H1 (cell line): Measurements from ENCODE around the gene PPID. TPM values are rescaled to one million over a fixed set of nuclear protein-coding genes. Genes with fewer than 3 reads are reported as not detected.

ENCODE experiments used
- BACH1 ChIP-seq: IDR thresholded peaks from 2 replicates; pipeline ENCODE4 v1.6.1; 2012; ENCODE audit warnings: low read length, improper control_type of control experiment
- CEBPB ChIP-seq: IDR thresholded peaks from 2 replicates; pipeline ENCODE4 v1.6.1; 2012; ENCODE audit warnings: low read depth, low read length
- EP300 ChIP-seq, 2 experiments: IDR thresholded peaks; 1 replicate in 1 of 2; 2 replicates in 1 of 2; pipeline ENCODE4 v1.6.1; 2011 to 2012; ENCODE audit warnings: low read depth in 2 of 2, low read length in 2 of 2, mild to moderate bottlenecking in 2 of 2, borderline replicate concordance in 1 of 2, inconsistent platforms in 1 of 2, moderate library complexity in 1 of 2
- HDAC2 ChIP-seq, 2 experiments: fragments of 300-600 bp in 1 of 2; sonication (generic) in 1 of 2; IDR thresholded peaks; 2 replicates each; pipeline ENCODE4 v1.6.1; 2011 to 2012; ENCODE audit warnings: low read depth in 2 of 2, low read length in 2 of 2, mild to moderate bottlenecking in 2 of 2, moderate library complexity in 2 of 2, borderline replicate concordance in 1 of 2, inconsistent platforms in 1 of 2
- KDM4A ChIP-seq: IDR thresholded peaks from one replicate; pipeline ENCODE4 v1.7.1; 2012; ENCODE audit warnings: low read depth, mild to moderate bottlenecking, moderate library complexity, low read length, inconsistent platforms; ENCODE audit not compliant: severe bottlenecking
- KDM5A ChIP-seq: fragments of 200-600 bp; IDR thresholded peaks from 2 replicates; pipeline ENCODE4 v1.7.1; 2012; ENCODE audit warnings: mild to moderate bottlenecking, low read length, inconsistent platforms, mixed read lengths
- PHF8 ChIP-seq: fragments of 200-600 bp; sonication (generic); conservative IDR thresholded peaks from 2 replicates; pipeline ENCODE4 v1.7.1; 2012; ENCODE audit warnings: low read depth, mild to moderate bottlenecking, inconsistent platforms, low read length, moderate library complexity
- RBBP5 ChIP-seq: IDR thresholded peaks from 2 replicates; pipeline ENCODE4 v1.7.1; 2012; ENCODE audit warnings: low read depth, mild to moderate bottlenecking, inconsistent platforms, low read length, moderate library complexity, borderline replicate concordance
- RFX5 ChIP-seq: IDR thresholded peaks from 2 replicates; pipeline ENCODE4 v1.6.1; 2011; ENCODE audit warnings: low read depth, low read length, improper control_type of control experiment, borderline replicate concordance
- SIN3A ChIP-seq, 2 experiments: IDR thresholded peaks in 1 of 2; conservative IDR thresholded peaks in 1 of 2; 2 replicates each; pipeline ENCODE4 v1.6.1; 2011 to 2012; ENCODE audit warnings: low read length in 2 of 2, improper control_type of control experiment in 1 of 2, low read depth in 1 of 2, mild to moderate bottlenecking in 1 of 2
- SP2 ChIP-seq: IDR thresholded peaks from 2 replicates; pipeline ENCODE4 v1.6.1; 2012; ENCODE audit warnings: mild to moderate bottlenecking, low read length, inconsistent platforms
- SP4 ChIP-seq: IDR thresholded peaks from 2 replicates; pipeline ENCODE4 v1.6.1; 2012; ENCODE audit warnings: low read length, inconsistent platforms
- SRF ChIP-seq: IDR thresholded peaks from 2 replicates; pipeline ENCODE4 v1.6.1; 2011; ENCODE audit warnings: mild to moderate bottlenecking, low read depth, low read length, moderate library complexity
- TAF1 ChIP-seq: IDR thresholded peaks from 2 replicates; pipeline ENCODE4 v1.6.1; 2011; ENCODE audit warnings: mild to moderate bottlenecking, low read depth, low read length
- TCF12 ChIP-seq: IDR thresholded peaks from 2 replicates; pipeline ENCODE4 v1.6.1; 2011; ENCODE audit warnings: low read depth, mild to moderate bottlenecking, low read length
- TEAD4 ChIP-seq: IDR thresholded peaks from 2 replicates; pipeline ENCODE4 v1.6.1; 2012; ENCODE audit warnings: low read depth, low read length, inconsistent platforms, mixed read lengths
- YY1 ChIP-seq: IDR thresholded peaks from 2 replicates; pipeline ENCODE4 v1.6.1; 2011; ENCODE audit warnings: low read depth, mild to moderate bottlenecking, low read length
- polyA plus RNA-seq, 7 experiments: library from polyadenylated mRNA; depleted of rRNA in 3 of 7; stranded (reverse) in 5 of 7; unstranded in 2 of 7; fragments of >200 nt in 5 of 7; fragments of 200-250 nt in 2 of 7; gene quantifications; 1 replicate in 5 of 7; 2 replicates in 1 of 7; 4 replicates in 1 of 7; pipeline versions ENCODE4 v1.2.1 to v1.2.3, GENCODE V29; 2011 to 2013; ENCODE audit warnings: missing spikeins in 2 of 7, mixed read lengths in 2 of 7
- total RNA-seq: library from RNA; stranded (reverse); fragmentation: NEBNext Ultra II Directional; extraction: Animal tissue kit (Norgen Biotek cat#: 25700); gene quantifications from 2 replicates; pipeline ENCODE4 v1.2.1, GENCODE V29; 2021

PPID gene
- total and polyA plus RNA-seq, 2 of the 8 experiments (the other 6 are each of a cell fraction or from before 2014, with no cell fraction given), result 20.2 to 53.2 TPM

- no peak for TF ChIP-seq SP2
- TF ChIP-seq TAF1, result peak; percentile 69; the same call in 1 of the 2 replicates
- no peak for TF ChIP-seq SRF
- no peak for TF ChIP-seq TCF12
- no peak for TF ChIP-seq RFX5
- no peak for TF ChIP-seq CEBPB
- TF ChIP-seq KDM4A, result peak; percentile 5
- TF ChIP-seq YY1, result 0 out of 2 replicates have a peak, but pooled peaks have one; percentile 28
- no peak for TF ChIP-seq BACH1
- no peak for TF ChIP-seq KDM5A
- 0 out of 4 replicates have a peak, but pooled peaks of 1 of the 2 experiments have one; percentile 7 for TF ChIP-seq HDAC2 (IDR thresholded peaks at IDR 0.05; ENCODE audit: borderline replicate concordance in 1 of 2, low read depth in 2 of 2, low read length in 2 of 2)
- 0 out of 4 replicates have a peak, but pooled peaks of 1 of the 2 experiments have one; percentile 71 for TF ChIP-seq SIN3A (conservative IDR thresholded peaks at IDR 0.05 in 1 of 2, IDR thresholded peaks at IDR 0.05 in 1 of 2; ENCODE audit: low read depth in 1 of 2, low read length in 2 of 2)
- no peak for TF ChIP-seq TEAD4
- TF ChIP-seq EP300 (IDR thresholded peaks at IDR 0.05; ENCODE audit: borderline replicate concordance in 1 of 2, low read depth in 2 of 2, low read length in 2 of 2), result no peak
- peak; percentile 67 for TF ChIP-seq PHF8
- TF ChIP-seq RBBP5, result 0 out of 2 replicates have a peak, but pooled peaks have one; percentile 16
- TF ChIP-seq SP4, result no peak
Measured at GRCh38 chr4:158671665-158671914, 51.6 kb downstream of the PPID start, which contains the start of gene C4orf46 (continued).
